GM12878 (cell line): ENCODE results near the gene LMF2. TPM values are rescaled to one million over a fixed set of nuclear protein-coding genes. Genes with fewer than 3 reads are reported as not detected.

Experiments
- ATAC-seq: fragments of 200-7000 bp; cut with Tn5 transposase; 3 replicates; pipeline ENCODE4 v1.9.1; 2020; ENCODE audit warnings: mild to moderate bottlenecking, moderate library complexity
- BruUV-seq: library from RNA; stranded (reverse); fragments of 400-500 nt; replicated peaks from 2 replicates; lab custom pipeline; 2021; lab: Mats Ljungman, UMichigan
- CTCF ChIA-PET: fragments of 300-600 bp; sonication (Branson Sonifier 250); formaldehyde crosslinking; extraction: SDS; loops from one replicate; lab custom pipeline; 2021; ENCODE audit warnings: inconsistent platforms; lab: Yijun Ruan, JAX
- POLR2A ChIA-PET: fragments of 350-600 bp; formaldehyde crosslinking; extraction: SDS; loops from one replicate; lab custom pipeline; 2021; ENCODE audit warnings: inconsistent platforms; lab: Charles Lee
- RAD21 ChIA-PET: fragments of 300-600 bp; sonication (Branson Sonifier 250); formaldehyde crosslinking; loops from one replicate; lab custom pipeline; 2023; ENCODE audit warnings: antibody characterized with exemption; ENCODE audit not compliant: unreplicated experiment; lab: Charles Lee
- SMC1A ChIA-PET: fragments of 300-600 bp; sonication (Branson Sonifier 250); formaldehyde crosslinking; loops from one replicate; lab custom pipeline; 2023; ENCODE audit not compliant: unreplicated experiment, uncharacterized antibody; lab: Charles Lee
- DNase-seq: peaks from one replicate; pipeline ENCODE4 v3.0.0-alpha.2; 2011; ENCODE audit warnings: low read depth, low spot score
- FAIRE-seq: peaks from 3 replicates; lab custom pipeline; 2011; peaks lifted over from hg19 to GRCh38; lab: Jason Lieb, UNC
- H2AFZ ChIP-seq: 2 replicates; pipeline ENCODE4 v1.6.0; 2011; ENCODE audit warnings: low read depth, low read length, control low read depth; ENCODE audit not compliant: control insufficient read depth
- H3K27ac ChIP-seq: 2 replicates; pipeline ENCODE4 v1.5.1; 2011; ENCODE audit warnings: control low read depth; ENCODE audit not compliant: control insufficient read depth, insufficient read depth
- H3K27me3 ChIP-seq, 2 experiments: replicated peaks in 1 of 2; 2 replicates each; pipeline versions ENCODE4 v1.6.0 to v1.6.1; 2011; ENCODE audit warnings: low read length in 1 of 2; ENCODE audit not compliant: control insufficient read depth in 2 of 2, insufficient read depth in 2 of 2
- H3K36me3 ChIP-seq, 2 experiments: 2 replicates each; pipeline ENCODE4 v1.5.1; 2011; ENCODE audit warnings: low read length in 1 of 2; ENCODE audit not compliant: control insufficient read depth in 2 of 2, insufficient read depth in 2 of 2
- H3K4me1 ChIP-seq: 2 replicates; pipeline ENCODE4 v1.6.1; 2011; ENCODE audit warnings: mild to moderate bottlenecking, low read length, moderate library complexity, mixed read lengths; ENCODE audit not compliant: control insufficient read depth, insufficient read depth
- H3K4me2 ChIP-seq: 2 replicates; pipeline ENCODE4 v1.6.0; 2011; ENCODE audit warnings: control low read depth; ENCODE audit not compliant: control insufficient read depth, insufficient read depth
- H3K4me3 ChIP-seq: fragments of 200-600 bp; sonication (generic); 2 replicates; pipeline ENCODE4 v1.5.1; 2016
- H3K79me2 ChIP-seq: 2 replicates; pipeline ENCODE4 v1.6.0; 2011; ENCODE audit warnings: low read length; ENCODE audit not compliant: control insufficient read depth, insufficient read depth
- H3K9ac ChIP-seq: 2 replicates; pipeline ENCODE4 v1.8.0; 2011; ENCODE audit warnings: low read length, control low read depth, mixed read lengths; ENCODE audit not compliant: control insufficient read depth, insufficient read depth
- H3K9me3 ChIP-seq: replicated peaks from 3 replicates; pipeline ENCODE4 v1.5.1; 2011; ENCODE audit warnings: mild to moderate bottlenecking, low read length; ENCODE audit not compliant: control insufficient read depth, insufficient read depth
- H4K20me1 ChIP-seq: 2 replicates; pipeline ENCODE4 v1.6.0; 2011; ENCODE audit not compliant: control insufficient read depth, insufficient read depth
- BHLHE40 ChIP-seq, 2 experiments: fragments of 450-650 bp in 1 of 2; IDR thresholded peaks; 2 replicates each; pipeline ENCODE4 v1.6.1; 2011 to 2017; ENCODE audit warnings: low read depth in 2 of 2, borderline replicate concordance in 1 of 2, improper control_type of control experiment in 1 of 2, low read length in 1 of 2, mild to moderate bottlenecking in 1 of 2
- CHD2 ChIP-seq: IDR thresholded peaks from 2 replicates; pipeline ENCODE4 v1.6.1; 2011; ENCODE audit warnings: low read depth, low read length, improper control_type of control experiment, borderline replicate concordance
- FOXM1 ChIP-seq: IDR thresholded peaks from 2 replicates; pipeline ENCODE4 v1.6.1; 2012; ENCODE audit warnings: low read depth, mild to moderate bottlenecking, inconsistent platforms, low read length, moderate library complexity
- GABPA ChIP-seq: IDR thresholded peaks from 2 replicates; pipeline ENCODE4 v1.6.1; 2014; ENCODE audit warnings: antibody characterized with exemption, low read depth, mild to moderate bottlenecking, inconsistent platforms
- IKZF1 ChIP-seq: fragments of 450-650 bp; conservative IDR thresholded peaks from 2 replicates; pipeline ENCODE4 v1.6.1; 2017; ENCODE audit warnings: antibody characterized with exemption, mild to moderate bottlenecking
- IKZF2 ChIP-seq, 2 experiments: fragments of 450-650 bp; IDR thresholded peaks; 2 replicates each; pipeline ENCODE4 v1.6.1; 2017; ENCODE audit warnings: mild to moderate bottlenecking in 2 of 2, moderate library complexity in 2 of 2
- PAX5 ChIP-seq: IDR thresholded peaks from 2 replicates; pipeline ENCODE4 v1.6.1; 2011; ENCODE audit warnings: low read depth, low read length, borderline replicate concordance
- POU2F2 ChIP-seq: IDR thresholded peaks from 3 replicates; pipeline ENCODE4 v1.6.1; 2011; ENCODE audit warnings: low read depth, mild to moderate bottlenecking, low read length, borderline replicate concordance
- SMAD1 ChIP-seq: fragments of 450-650 bp; IDR thresholded peaks from 2 replicates; pipeline ENCODE4 v1.6.1; 2018; ENCODE audit warnings: mild to moderate bottlenecking, low read depth; ENCODE audit not compliant: partially characterized antibody
- TCF3 ChIP-seq: IDR thresholded peaks from 2 replicates; pipeline ENCODE4 v1.6.1; 2012; ENCODE audit warnings: low read depth, mild to moderate bottlenecking, low read length, borderline replicate concordance; ENCODE audit not compliant: insufficient read depth
- YY1 ChIP-seq: IDR thresholded peaks from 2 replicates; pipeline ENCODE4 v1.6.1; 2011; ENCODE audit warnings: low read depth, mild to moderate bottlenecking, low read length
- ZSCAN29 ChIP-seq: fragments of 450-650 bp; IDR thresholded peaks from 2 replicates; pipeline ENCODE4 v1.6.1; 2017; ENCODE audit warnings: mild to moderate bottlenecking, moderate library complexity
- WGBS: methylation state at CpG from one replicate; pipeline ENCODE4 v1.1.6; 2016; ENCODE audit warnings: low lambda C conversion rate; ENCODE audit not compliant: insufficient replicate concordance, insufficient coverage; ENCODE audit errors: missing lambda C conversion rate; 5-methylcytosine and 5-hydroxymethylcytosine counted together
- in situ Hi-C: fragments of 300-500 bp; cut with MboI; formaldehyde crosslinking; loops from 9 replicates; pipeline ENCODE4 v1.14.3; 2018; ENCODE audit warnings: mixed read lengths
- intact Hi-C: fragments of 100-400 bp; cut with micrococcal nuclease; formaldehyde crosslinking; loops from one replicate; pipeline ENCODE4 v1.14.2; 2022; ENCODE audit not compliant: unreplicated experiment
- polyA plus RNA-seq, 11 experiments: library from polyadenylated mRNA; depleted of rRNA in 4 of 11; unstranded in 6 of 11; stranded (reverse) in 5 of 11; fragments of >200 nt; fragmentation: Nextera tagmentation in 4 of 11; fragmentation: Illumina TruSeq in 1 of 11; extraction: Ambion mirVana in 4 of 11; extraction: Trizol in 1 of 11; gene quantifications; 1 replicate in 1 of 11; 2 replicates in 10 of 11; pipeline versions ENCODE4 v1.2.1 to v1.2.3, GENCODE V29; 2011 to 2016; ENCODE audit warnings: inconsistent platforms in 2 of 11, missing spikeins in 2 of 11, low read depth in 1 of 11
- total RNA-seq, 4 experiments: library from RNA; depleted of rRNA in 3 of 4; stranded (reverse); fragments of >200 nt in 3 of 4; fragmentation: Illumina TruSeq in 1 of 4; extraction: Trizol in 1 of 4; gene quantifications; 2 replicates each; pipeline versions ENCODE4 v1.2.1 to v1.2.3, GENCODE V29; 2013 to 2021
- TF ChIP-seq, protein P1 (sequence below): IDR thresholded peaks from 2 replicates; pipeline ENCODE4 v1.6.1; 2011; ENCODE audit warnings: mild to moderate bottlenecking, low read depth, low read length, moderate library complexity; ENCODE audit not compliant: insufficient replicate concordance
- TF ChIP-seq, protein P2 (sequence below): IDR thresholded peaks from 2 replicates; pipeline ENCODE4 v1.6.1; 2012; ENCODE audit warnings: low read depth, low read length, improper control_type of control experiment
- TF ChIP-seq, protein P3 (sequence below): IDR thresholded peaks from 2 replicates; pipeline ENCODE4 v1.6.1; 2012; ENCODE audit warnings: mild to moderate bottlenecking, low read depth, low read length
- TF ChIP-seq, protein P4 (sequence below): IDR thresholded peaks from 2 replicates; pipeline ENCODE4 v1.6.1; 2011; ENCODE audit warnings: borderline replicate concordance, low read depth, mild to moderate bottlenecking, moderate library complexity, low read length; ENCODE audit not compliant: insufficient read depth, poor library complexity, severe bottlenecking

The LMF2 gene
- total and polyA plus RNA-seq, 10 of the 15 experiments (the other 5 are each of a cell fraction or from before 2014, with no cell fraction given): 0.08 to 57.5 (median 21.2) TPM

DNA sequence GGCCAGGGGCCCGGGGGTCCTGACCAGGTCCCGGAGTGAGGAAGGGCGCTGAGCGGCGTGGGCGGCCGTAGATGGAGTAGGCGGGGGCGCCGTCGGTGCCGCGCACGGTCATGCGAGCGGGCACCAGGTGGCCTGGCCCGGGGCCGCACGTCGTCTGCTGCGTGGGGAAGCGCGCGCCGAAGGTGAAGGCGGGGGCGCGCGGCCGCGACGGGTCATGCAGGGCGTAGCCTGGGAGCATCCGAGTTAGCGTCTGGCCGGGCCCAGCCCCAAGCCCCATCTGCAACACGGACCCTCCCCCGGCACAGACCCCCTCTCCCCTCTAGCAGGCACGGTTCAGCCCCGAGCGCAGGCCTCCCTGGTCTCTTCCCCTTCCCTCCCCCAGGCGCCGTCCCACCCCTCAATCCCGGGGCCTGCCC is 24.1 kb upstream of the LMF2 start:
- ChIA-PET RAD21 (interaction anchor here (0.5 to 1.8 kb wide), 3 partner anchors 11 to 89 kb away, joined by 3 to 4 read pairs (median 3); partner anchors contain the start of gene SYCE3), SMC1A (interaction anchor here (0.6 to 2.4 kb wide), 3 partner anchors 10 to 29 kb away, joined by 3 to 18 read pairs (median 5); partner anchors contain the start of gene NCAPH2), POLR2A (interaction anchor here (1.6 to 4.2 kb wide), 4 partner anchors 10 to 226 kb away, joined by 3 to 61 read pairs (median 8); partner anchors contain the start of genes LMF2 and NCAPH2), CTCF (no interaction called here)
- intact Hi-C loops: no loop called here
- H3K4me2 ChIP-seq: peak overlapping the region; percentile 71
- H3K79me2 ChIP-seq: peaks cover 59% of the 10 kb centered on the region
- in situ Hi-C loops: loop anchor here (10.0 kb wide), 1 partner anchor 567 kb away; the partner anchor contains the start of gene PIM3
- no peaks in the 10 kb centered on the region for H3K9me3 ChIP-seq
- H3K27ac ChIP-seq: peak overlapping the region; percentile 100
- peak overlapping the region; percentile 78 for H3K4me3 ChIP-seq
- H3K36me3 ChIP-seq: no peaks in the 10 kb centered on the region; a peak in 3 of 4 replicates
- FAIRE-seq: no peak
- peak; percentile 48 for ATAC-seq
- no peaks in the 10 kb centered on the region for H3K27me3 ChIP-seq
- under 1% methylated on average over 23 of the region's 44 CpGs for WGBS
- no peak overlapping the region for H2AFZ ChIP-seq
- BruUV-seq: no TSS peak
- DNase-seq: no peak
- peaks cover 44% of the 10 kb centered on the region for H3K4me1 ChIP-seq
- no peaks in the 10 kb centered on the region for H4K20me1 ChIP-seq
- peak overlapping the region; percentile 100 for H3K9ac ChIP-seq
- TF ChIP-seq IKZF1 (peak; percentile 54; the same call in 1 of the 2 replicates), POU2F2 (peak; percentile 71; the same call in 1 of the 3 replicates), IKZF2 (IDR thresholded peaks at IDR 0.05) (no peak), GABPA (no peak), ZSCAN29 (0 out of 2 replicates have a peak, but pooled peaks have one; percentile 27), SMAD1 (no peak), PAX5 (peak; percentile 57; the same call in 1 of the 2 replicates), CHD2 (0 out of 2 replicates have a peak, but pooled peaks have one; percentile 17), BHLHE40 (IDR thresholded peaks at IDR 0.05; ENCODE audit: borderline replicate concordance in 1 of 2, low read depth in 2 of 2, low read length in 1 of 2) (peak; percentile 45 to 90; a peak in 3 of 4 replicates), YY1 (0 out of 2 replicates have a peak, but pooled peaks have one; percentile 12), FOXM1 (no peak), TCF3 (peak; percentile 95)
- TF ChIP-seq, protein P1, sequence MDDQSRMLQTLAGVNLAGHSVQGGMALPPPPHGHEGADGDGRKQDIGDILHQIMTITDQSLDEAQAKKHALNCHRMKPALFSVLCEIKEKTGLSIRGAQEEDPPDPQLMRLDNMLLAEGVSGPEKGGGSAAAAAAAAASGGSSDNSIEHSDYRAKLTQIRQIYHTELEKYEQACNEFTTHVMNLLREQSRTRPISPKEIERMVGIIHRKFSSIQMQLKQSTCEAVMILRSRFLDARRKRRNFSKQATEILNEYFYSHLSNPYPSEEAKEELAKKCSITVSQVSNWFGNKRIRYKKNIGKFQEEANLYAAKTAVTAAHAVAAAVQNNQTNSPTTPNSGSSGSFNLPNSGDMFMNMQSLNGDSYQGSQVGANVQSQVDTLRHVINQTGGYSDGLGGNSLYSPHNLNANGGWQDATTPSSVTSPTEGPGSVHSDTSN: peak; percentile 24
- TF ChIP-seq, protein P2, sequence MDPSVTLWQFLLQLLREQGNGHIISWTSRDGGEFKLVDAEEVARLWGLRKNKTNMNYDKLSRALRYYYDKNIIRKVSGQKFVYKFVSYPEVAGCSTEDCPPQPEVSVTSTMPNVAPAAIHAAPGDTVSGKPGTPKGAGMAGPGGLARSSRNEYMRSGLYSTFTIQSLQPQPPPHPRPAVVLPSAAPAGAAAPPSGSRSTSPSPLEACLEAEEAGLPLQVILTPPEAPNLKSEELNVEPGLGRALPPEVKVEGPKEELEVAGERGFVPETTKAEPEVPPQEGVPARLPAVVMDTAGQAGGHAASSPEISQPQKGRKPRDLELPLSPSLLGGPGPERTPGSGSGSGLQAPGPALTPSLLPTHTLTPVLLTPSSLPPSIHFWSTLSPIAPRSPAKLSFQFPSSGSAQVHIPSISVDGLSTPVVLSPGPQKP: no peak
- TF ChIP-seq, protein P3, sequence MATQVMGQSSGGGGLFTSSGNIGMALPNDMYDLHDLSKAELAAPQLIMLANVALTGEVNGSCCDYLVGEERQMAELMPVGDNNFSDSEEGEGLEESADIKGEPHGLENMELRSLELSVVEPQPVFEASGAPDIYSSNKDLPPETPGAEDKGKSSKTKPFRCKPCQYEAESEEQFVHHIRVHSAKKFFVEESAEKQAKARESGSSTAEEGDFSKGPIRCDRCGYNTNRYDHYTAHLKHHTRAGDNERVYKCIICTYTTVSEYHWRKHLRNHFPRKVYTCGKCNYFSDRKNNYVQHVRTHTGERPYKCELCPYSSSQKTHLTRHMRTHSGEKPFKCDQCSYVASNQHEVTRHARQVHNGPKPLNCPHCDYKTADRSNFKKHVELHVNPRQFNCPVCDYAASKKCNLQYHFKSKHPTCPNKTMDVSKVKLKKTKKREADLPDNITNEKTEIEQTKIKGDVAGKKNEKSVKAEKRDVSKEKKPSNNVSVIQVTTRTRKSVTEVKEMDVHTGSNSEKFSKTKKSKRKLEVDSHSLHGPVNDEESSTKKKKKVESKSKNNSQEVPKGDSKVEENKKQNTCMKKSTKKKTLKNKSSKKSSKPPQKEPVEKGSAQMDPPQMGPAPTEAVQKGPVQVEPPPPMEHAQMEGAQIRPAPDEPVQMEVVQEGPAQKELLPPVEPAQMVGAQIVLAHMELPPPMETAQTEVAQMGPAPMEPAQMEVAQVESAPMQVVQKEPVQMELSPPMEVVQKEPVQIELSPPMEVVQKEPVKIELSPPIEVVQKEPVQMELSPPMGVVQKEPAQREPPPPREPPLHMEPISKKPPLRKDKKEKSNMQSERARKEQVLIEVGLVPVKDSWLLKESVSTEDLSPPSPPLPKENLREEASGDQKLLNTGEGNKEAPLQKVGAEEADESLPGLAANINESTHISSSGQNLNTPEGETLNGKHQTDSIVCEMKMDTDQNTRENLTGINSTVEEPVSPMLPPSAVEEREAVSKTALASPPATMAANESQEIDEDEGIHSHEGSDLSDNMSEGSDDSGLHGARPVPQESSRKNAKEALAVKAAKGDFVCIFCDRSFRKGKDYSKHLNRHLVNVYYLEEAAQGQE: no peak
- TF ChIP-seq, protein P4, sequence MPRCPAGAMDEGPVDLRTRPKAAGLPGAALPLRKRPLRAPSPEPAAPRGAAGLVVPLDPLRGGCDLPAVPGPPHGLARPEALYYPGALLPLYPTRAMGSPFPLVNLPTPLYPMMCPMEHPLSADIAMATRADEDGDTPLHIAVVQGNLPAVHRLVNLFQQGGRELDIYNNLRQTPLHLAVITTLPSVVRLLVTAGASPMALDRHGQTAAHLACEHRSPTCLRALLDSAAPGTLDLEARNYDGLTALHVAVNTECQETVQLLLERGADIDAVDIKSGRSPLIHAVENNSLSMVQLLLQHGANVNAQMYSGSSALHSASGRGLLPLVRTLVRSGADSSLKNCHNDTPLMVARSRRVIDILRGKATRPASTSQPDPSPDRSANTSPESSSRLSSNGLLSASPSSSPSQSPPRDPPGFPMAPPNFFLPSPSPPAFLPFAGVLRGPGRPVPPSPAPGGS: peak; percentile 33
